Stimulated activated CD8-positive, alpha-beta memory T cell treated with anti-CD3 and anti-CD28 coated beads, Interleukin-12 subunit alpha, Interleukin-12 subunit beta, amount 100 ng/mL, for 1 hour (primary cell): ENCODE results near the gene FUT2.

Source experiments
- DNase-seq: peaks from one replicate; pipeline ENCODE4 v3.0.0-alpha.2; 2020; ENCODE audit warnings: low read depth

The FUT2 gene

GRCh38 chr19:48726556-48726955, 30.8 kb downstream of the FUT2 start:
- no peak for DNase-seq

- no peak for DNase-seq
Observed at GRCh38 chr19:48728911-48729664, 33.3 kb downstream of the FUT2 start.

- no peak for DNase-seq
Observed at GRCh38 chr19:48731452-48731851, 35.7 kb downstream of the FUT2 start.

- no peak for DNase-seq
Observed at GRCh38 chr19:48734625-48735024, 38.9 kb downstream of the FUT2 start.

- no peak for DNase-seq
Observed at GRCh38 chr19:48735031-48735615, 39.4 kb downstream of the FUT2 start.

- no peak for DNase-seq
Observed at GRCh38 chr19:48737360-48737998, 41.7 kb downstream of the FUT2 start.

GRCh38 chr19:48738557-48739403, 43.0 kb downstream of the FUT2 start:
- DNase-seq = peak; percentile 84

GRCh38 chr19:48739404-48740163, 43.8 kb downstream of the FUT2 start:
- DNase-seq = no peak

- DNase-seq = no peak
Observed at GRCh38 chr19:48740164-48740972, 44.6 kb downstream of the FUT2 start, which contains the start of gene RASIP1. TSS of gene RASIP1 (minus strand) at chr19:48740610. CDS start at chr19:48740282, 328 bp downstream.

- no peak for DNase-seq
Observed at GRCh38 chr19:48741129-48741999, 45.6 kb downstream of the FUT2 start.

- DNase-seq = no peak
Observed at GRCh38 chr19:48742096-48742495, 46.3 kb downstream of the FUT2 start.

GRCh38 chr19:48745208-48745995, 49.6 kb downstream of the FUT2 start:
- no peak for DNase-seq

GRCh38 chr19:48746110-48746509, 50.3 kb downstream of the FUT2 start:
- DNase-seq = no peak

GRCh38 chr19:48746738-48747575, 51.2 kb downstream of the FUT2 start, which contains the start of gene IZUMO1:
TSS of gene IZUMO1 (minus strand) at chr19:48746909. CDS start at chr19:48745859, 1,050 bp downstream.
- no peak for DNase-seq

GRCh38 chr19:48749571-48750198, 53.9 kb downstream of the FUT2 start:
- no peak for DNase-seq

GRCh38 chr19:48750351-48750750, 54.6 kb downstream of the FUT2 start:
- DNase-seq = no peak

- no peak for DNase-seq
Observed at GRCh38 chr19:48750771-48751504, 55.2 kb downstream of the FUT2 start.
